Activated T-cell treated with anti-CD3 and anti-CD28 coated beads for 24 hours (primary cell): ENCODE measurements around the gene BCL7A.
"Not testable (repeated sequence)": the region's sequence is repeated elsewhere in the genome, so short reads cannot be mapped to it uniquely, and the experiment has no call there.

Experiments used
- DNase-seq: peaks from one replicate; pipeline ENCODE4 v3.0.0-alpha.2; 2020; ENCODE audit warnings: low read depth

The BCL7A gene

DNA sequence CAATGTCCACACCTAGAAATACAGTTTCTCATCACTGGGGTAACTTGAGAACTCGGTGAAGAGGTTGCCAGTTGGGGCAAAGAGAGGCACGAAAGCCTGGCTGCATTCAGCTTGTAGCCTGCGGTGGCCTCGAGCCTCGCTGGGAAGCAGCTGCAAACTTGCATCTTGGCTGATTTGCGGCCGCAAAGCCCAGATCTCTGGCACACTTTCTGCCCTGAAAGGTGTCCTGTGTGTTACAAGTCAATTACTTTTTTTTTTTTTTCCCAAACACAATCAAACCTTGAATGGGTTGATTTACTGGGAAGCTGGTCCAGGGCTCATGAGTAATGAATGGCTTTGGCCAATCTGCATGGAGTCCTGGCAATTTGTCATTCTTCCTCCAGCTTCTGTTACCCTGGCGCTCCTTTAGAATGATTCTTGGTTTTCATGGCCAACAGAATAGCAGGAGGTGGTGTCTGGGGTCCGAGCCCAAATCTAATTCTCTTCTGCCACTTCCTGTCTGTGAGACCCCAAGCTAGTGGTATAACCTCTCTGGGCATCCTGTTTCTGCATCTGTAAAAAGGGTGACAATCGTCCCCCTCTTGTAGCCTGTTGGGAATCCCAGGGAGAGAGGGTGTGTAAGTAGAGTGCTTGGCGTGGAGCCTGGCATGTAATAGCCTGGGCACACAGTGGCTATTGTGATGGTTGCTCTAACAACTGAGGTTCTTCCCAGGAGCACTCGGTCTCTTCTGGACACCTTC lies 6.7 kb downstream of the BCL7A start:
- DNase-seq = no peak

DNA sequence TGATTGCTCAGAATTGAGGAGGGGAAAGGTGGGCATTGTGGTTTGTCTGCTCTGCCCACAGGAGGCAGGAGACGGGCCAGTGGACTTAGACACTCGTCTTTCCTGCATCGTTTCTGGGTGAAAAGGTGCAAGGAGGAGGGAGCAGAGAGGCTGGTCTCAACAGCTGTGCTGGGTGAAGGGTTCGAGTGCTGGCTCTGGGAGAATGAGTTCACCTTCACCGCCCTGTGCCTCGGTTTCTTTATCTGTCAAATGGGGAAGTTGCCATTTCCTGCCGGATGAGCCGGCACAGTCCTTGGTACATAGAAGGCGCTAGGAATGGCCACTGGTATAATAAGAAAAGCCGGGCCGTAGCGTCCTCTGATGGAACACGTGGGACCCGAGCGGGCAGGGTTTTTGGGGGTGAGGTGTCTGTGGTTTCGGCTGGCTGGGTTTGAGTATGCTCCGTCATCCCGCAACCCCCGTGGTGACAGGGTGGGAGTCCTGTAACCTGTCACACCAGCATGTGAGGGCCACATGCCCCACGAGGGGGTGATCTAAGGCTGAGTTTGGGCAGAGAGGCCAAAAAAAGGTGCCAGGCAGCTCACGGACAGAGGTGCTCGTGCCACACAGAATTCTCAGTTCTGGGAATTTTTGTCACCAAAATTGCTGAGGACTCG lies 7.3 kb downstream of the BCL7A start:
- DNase-seq = no peak

DNA sequence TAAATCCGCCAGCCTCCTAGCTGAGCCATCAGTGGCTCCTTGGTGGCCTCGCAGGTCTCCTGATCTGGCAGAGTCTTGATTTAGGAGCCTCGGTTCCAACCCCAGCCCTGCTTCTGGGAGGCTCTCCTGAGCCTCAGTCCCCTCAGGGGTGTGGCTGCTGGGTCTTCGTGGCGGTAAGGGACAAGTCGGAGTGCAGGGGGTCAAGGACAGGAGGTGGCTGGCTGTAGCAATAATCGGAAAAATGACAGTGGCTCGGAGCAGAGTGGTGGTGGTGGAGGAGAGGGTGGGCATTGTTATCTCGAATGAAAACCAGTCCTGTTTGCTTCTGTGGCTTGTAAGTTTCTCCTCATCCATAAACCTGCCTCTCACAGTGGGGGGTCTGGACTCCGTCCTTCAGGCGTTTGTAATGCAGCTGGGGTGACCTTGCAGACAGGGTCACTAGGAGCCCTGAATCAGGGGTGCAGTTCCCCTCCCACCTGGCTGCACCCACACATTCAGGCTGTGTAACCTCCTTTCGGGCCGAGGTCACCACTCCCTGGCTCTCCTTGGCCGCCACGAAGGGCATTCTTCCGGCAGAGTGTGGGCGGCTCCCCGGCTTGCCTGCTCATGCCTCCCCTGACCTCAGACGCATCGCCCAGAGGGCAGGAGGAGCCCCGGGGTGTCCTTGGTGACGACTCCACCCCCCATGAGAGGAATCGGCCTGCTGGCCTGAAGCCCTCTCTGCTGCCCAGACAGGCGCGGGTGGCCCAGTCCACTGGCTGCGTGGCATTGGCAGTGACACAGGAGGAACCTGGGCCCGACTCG lies 8.1 kb downstream of the BCL7A start:
- DNase-seq = no peak

DNA sequence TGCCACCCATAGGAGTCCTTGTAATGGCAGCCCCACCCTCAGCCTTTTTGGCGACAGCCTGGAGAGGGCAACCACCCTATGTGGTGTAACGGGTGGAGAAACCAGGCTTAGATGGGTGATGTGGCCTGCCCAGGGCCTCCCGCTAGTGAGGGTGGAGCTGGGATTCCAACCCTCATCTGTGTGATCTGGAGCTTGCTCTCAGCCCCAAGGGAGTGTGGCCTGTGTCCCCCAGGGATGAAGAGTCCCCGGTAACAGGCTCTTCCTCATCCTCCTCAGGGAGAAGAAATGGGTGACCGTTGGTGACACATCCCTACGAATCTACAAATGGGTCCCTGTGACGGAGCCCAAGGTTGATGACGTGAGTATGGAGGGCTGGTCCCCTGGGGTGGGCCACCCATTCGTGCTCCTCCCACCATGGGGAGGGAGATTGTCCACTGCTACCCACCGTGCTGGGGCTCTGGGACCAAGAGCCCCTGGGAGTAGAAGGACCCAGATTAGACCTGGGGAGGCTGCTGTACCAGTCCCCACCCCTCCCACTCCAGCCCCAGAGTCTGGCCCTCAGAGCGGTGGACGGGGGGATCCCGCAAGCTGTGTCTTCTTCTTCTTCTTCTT lies 8.8 kb downstream of the BCL7A start:
- DNase-seq = no peak

DNA sequence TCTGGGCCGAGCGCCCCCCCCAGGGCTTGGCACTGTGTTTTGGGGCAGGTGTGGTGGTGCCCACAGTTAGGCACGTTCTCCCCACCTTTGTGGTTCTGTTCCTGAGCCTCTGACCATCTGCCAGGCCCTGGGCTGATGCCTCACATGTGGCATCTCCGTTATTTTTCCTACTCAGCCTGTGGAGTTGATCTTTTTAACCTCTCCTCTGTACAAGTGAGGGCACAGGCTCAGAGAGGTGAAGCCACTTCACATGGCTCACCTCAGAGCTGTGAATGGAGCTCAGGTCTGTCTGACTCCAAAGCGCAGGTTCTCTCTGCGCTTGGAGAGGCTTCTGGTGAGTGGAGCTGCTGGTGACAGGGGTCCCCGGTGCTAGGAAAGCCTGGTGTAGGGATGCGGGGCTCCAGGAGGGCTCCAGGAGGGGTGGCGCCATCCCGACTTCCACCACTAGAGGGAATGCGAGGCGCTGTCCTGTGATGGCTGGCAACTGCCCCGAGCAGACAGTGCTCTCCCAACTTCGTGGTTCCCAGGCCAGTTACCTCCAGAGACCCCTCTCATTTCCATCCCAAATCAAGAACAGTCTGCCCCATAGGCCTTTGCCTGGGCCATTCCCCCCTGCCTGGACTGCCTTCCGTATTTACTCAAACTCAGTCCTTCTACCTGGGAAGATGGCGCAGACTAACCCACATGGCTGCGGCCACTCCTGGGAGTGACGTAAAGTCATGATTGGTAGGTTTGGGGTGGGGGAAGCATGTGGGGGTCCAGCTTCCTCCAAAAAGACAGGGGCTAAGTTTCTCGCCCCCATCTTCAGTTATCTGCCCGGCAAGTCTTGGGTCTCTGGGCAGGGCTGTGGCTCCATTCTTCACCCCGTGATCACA lies 9.9 kb downstream of the BCL7A start:
- peak; percentile 42 for DNase-seq

DNA sequence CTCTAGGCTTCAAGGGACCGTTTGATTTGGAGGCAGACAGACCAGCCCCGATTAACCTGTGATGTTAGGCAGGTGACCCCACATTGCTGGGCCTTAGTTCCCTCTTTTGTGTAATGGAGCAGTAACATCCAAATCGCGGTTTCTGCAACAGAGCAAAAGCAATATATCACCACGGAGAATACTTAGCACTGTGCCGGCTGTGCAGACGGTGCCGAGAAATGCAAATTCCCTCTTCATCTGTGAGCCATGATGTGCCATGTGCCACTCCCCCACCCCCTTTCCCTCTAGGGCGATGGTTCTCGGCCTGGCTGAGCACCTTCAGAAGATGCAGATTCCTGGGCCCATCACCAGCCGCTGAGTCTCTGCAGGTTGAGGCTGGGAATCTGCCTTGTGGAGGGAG lies 10.9 kb downstream of the BCL7A start:
- no peak for DNase-seq

DNA sequence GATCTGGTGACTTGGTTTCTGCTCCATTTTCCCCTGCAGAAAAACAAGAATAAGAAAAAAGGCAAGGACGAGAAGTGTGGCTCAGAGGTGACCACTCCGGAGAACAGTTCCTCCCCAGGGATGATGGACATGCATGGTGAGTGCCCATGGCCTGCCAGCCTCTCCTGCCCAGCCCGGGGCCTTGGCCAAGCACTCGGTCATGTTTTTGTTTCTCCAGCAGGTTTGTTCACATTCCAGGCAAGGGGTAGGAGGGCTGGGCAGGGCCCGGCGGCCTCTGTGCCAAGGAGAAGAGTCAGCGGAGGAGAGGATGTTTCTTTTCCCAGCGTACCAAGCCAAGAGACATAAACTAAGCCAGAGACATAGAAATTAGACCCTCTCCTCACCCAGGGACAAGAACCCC lies 13.6 kb downstream of the BCL7A start:
- no peak for DNase-seq

DNA sequence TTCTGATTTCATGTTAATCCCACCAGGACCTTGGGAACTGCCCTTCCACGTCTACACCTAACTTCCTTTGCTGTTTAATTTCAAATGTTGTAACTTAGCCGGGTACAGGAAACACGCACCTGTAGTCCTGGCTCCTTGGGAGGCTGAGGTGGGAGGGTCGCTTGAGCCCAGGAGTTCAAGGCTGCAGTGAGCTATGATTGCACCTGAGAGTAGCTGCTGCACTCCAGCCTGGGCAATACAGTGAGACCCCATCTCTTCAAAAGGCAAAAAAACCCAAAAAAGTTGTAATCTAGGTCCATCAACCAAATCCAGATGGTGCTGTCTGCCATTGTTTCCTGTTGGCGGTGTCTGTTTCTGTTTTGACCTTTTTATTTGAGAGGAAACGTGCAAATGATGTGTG lies 14.5 kb downstream of the BCL7A start:
- no peak for DNase-seq

DNA sequence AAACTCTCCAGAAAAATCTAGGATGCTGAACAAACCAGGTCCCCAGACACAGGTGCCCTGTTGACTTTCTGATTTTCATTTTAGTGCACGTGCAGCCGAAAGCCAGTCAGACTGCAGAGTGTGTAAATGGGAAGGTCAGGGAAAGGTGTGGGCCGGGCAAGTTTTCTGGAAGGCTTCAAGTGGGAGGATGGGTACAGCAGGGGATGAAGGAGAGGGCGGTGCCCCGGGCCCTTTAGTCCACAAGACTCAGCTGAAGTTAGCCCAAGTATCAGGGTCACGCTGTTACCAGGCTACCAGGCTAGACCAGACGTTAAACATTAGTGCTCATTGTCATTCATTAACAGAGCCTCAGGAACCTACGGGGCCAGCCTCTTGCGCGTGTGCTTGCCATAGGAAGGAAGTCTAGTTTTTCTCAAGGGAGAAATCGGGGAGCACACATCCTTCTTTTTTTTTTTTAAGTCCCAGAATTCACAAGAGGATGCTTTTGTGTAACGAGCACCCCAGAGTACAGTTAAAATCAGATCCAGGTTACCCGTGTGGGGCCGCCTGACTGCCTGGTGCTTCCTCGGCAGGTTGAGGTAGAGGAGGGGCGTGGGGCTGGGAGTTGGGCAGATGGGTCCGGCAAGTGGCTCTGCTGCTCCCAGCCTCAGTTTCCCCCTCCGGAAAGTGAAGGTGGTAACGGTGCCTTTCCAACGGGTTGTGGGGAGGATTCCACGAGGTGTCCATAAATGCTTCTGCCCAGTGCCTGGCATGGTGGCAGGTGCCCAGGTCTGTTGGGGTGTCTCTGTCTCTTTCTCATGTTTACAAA lies 19.1 kb downstream of the BCL7A start:
- no peak for DNase-seq

DNA sequence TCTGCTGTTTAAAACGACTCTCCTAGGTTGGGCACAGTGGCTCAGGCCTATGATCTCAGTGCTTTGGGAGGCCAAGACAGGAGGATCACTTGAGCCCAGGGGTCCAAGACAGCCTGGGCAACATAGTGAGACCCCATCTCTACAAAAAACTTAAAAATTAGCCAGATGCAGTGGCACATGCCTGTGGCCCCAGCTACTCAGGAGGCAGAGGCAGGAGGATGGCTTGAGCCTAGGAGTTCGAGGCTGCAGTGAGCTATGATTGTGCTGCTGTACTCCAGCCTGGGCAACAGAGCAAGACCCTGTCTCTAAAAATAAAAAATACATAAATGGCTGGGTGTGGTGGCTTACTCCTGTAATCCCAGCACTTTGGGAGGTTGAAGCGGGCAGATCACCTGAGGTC lies 19.8 kb downstream of the BCL7A start:
- DNase-seq = not testable (repeated sequence)

DNA sequence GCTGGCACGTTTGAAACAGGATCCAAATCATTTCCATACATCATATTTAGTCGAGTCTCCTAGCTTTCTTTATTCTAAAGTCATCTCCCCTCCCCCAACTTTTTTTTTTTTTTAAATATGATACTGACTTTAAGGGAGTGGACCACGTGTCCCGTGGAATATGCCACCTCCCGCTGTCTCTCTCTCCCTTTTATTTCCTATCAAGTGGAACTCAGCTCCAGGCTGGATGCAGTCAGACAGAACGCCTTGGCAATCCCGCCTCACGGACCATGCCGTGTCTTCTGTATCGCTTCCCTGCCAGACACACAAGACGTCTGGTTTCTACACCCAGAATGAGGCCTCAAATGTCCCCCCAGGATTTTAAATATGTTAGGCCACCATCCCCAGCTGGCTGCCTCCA lies 21.2 kb downstream of the BCL7A start:
- no peak for DNase-seq

DNA sequence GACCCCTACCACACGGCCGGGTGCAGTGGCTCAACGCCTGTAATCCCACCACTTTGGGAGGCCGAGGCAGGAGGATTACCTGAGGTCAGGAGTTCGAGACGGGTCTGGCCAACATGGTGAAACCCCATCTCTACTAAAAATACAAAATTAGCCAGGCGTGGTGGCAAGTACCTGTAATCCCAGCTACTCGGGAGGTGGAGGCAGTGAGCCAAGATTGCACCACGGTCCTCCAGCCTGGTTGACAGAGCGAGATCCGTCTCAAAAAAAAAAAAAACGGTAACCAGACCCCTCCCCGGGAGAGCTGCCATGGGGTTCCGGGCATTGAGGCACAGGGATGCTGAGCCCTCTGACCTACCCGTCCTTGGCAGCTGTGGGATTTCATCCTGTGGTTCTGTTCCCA lies 21.8 kb downstream of the BCL7A start:
- no peak for DNase-seq

DNA sequence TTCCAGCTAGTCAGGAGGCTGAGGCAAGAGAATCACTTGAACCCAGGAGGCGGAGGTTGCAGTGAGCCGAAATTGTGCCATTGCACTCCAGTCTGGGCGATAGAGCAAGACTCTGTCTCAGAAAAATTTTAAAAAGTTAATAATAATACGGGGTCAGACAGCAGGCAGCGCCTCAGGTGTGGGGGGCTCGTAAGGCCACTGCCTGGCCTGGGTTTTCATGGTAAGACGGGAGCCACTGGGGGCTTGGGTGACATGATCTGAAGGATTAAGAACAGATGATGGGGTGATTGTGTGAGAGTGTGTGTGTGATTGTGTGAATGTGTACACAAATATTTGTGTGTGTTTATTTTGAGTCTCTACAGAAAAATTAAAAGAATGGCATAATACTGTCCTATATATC lies 23.6 kb downstream of the BCL7A start:
- DNase-seq = no peak

DNA sequence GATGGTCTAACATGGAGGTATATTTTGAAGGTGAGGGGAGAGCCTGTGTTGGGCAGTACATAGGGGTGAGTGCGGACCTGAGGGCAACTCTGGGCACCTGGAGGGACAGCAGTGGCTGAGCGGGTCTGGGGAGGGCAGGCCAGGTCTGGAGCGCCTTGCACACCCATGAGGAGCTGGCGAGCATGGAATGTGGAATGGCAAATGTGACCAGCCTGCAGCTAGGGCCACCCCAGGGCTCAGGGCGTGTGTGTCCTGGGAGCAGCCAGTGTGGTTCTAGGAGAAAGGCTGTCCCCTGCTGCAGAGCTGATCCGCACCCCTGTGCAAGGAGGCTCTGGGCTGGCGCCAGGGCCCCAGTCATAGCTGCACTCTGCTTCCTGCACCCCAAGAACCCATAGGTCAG lies 24.5 kb downstream of the BCL7A start:
- no peak for DNase-seq

DNA sequence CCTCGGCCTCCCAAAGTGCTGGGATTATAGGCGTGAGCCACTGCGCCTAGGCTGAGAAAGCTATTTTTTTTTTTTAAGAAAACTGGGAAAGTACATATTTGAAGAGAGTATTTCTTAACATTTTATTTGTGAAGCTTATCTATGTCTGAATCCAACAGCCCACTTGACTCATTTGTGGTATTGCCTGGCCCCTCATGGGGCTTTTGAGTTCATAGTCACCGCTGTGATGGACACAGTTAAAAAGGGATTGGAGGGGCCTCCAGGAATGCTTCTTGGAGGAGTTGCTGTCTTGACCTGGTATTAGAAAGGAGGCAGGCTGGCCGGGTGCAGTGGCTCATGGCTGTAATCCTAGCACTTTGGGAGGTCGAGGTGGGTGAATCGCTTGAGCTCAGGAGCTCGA lies 26.5 kb downstream of the BCL7A start:
- DNase-seq = no peak

DNA sequence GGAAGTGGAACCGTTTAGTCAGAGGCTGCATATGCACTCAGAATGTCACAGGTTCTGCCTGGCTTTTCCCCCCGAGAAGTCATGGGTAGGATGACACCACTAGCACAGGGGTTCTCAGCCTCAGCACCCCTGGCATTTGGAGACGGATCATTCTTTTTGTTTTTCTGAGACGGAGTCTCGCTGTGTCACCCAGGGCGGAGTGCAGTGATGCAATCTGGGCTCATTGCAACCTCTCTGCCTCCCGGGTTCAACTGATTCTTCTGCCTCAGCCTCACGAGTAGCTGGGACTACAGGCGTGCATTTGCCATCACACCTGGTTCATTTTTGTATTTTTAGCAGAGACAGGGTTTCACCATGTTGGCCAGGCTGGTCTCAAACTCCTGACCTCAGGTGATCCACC lies 28.1 kb downstream of the BCL7A start:
- DNase-seq = no peak

DNA sequence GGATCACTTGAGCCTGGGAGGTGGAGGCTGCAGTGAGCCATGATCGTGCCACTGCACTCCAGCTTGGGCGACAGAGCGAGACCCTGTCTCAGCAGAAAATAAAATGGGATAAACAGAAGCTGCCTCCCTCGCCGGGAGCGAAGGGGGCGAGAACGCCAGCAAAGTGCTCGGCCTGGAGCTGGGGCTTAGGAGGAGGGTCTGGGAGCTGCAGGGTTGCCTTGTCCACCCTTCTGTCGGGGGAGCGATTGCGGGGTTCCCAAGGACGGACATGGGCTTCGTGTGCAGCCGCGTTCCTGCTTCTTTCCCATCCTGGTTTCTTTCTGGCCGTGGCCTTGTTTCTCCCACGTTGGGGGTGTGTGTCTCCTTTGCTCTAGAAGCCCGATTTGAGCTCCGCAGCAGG lies 29.0 kb downstream of the BCL7A start:
- DNase-seq = no peak

DNA sequence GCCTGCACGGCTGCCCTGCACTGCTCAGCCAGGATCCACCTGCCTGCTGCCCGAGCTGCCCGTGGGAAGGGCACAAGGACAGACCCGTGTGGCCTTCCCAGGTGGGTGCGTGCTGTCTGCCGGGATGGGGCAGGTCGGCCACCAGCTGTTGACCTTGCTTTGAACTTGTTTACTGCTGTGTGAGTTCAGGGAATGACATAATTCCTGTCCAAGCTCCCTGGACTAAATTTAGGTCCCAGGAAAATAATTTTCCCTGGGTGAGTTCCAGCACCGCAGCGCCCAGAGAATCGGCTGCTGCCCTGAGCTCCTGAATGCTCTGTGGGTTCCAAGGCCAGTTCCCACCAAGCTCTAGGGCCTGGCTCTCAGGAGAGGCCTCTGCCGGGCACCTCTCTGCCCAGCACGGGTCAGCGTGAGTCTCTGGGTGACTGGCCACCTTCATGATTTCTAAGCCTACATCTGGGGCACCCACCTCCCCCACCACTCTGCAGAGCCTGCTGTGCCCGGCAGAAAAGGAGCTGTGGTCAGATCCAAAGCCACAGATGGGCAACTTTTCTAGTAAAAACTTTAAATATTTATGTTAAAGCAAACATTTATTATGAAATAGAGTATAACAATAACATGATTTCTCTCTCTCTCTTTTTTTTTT lies 29.7 kb downstream of the BCL7A start:
- no peak for DNase-seq

DNA sequence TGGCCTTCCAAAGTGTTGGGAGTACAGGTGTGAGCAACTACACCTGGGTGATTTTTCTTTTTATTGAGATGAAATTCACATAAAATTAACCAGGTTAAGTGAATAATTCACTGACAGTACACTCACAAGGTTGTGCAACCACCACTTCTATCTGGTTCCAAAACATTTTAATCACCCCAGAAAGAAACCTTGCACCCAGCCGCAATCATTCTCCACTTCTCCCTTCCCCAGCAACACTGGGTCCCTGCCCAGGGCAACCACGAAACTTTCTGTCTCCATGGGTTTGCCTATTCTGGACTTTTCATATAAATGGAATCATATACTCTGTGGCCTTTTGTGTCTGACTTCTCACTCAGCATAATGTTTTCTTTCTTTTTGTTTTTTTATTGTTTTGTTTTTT lies 30.6 kb downstream of the BCL7A start:
- DNase-seq = no peak

DNA sequence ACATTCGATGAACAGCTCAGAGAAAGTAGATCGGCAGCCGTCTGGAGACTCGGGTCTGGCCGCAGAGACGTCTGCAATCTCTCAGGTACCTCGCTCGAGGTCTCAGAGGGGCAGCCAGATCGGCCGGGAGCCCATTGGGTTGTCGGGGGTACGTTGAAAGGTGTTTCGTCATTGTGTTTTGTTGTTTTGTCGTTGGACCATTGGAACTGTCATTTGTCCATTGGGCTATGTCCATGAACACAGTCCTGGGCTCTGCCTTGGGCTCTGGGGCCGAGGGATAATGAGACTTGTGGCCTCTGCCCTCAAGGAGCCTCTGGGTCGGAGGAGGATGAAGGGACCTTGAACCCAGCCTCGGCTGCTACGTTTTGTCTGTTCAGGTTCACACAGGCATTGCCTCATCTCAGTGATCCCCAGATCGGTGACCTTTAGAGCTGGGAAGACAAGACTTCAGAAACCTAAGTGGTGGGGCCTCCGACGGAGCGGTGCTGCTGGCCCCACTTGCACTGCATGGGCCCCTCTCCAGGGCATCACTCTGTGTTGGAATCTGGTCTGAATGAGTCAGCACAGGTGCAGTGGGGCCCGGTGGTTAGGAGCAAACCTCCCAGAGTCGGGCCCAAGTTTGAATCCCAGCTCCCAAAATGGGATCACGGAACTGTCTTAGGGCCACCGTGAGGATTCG lies 33.3 kb downstream of the BCL7A start:
- DNase-seq = no peak
